ENCODE results near the gene GRIA4.
A peak's percentile ranks its signal among the peaks of the same experiment; 100 is the strongest.
"Not testable (repeated sequence)": the region's sequence is repeated elsewhere in the genome, so short reads cannot be mapped to it uniquely, and the experiment has no call there.

Gene GRIA4

DNA sequence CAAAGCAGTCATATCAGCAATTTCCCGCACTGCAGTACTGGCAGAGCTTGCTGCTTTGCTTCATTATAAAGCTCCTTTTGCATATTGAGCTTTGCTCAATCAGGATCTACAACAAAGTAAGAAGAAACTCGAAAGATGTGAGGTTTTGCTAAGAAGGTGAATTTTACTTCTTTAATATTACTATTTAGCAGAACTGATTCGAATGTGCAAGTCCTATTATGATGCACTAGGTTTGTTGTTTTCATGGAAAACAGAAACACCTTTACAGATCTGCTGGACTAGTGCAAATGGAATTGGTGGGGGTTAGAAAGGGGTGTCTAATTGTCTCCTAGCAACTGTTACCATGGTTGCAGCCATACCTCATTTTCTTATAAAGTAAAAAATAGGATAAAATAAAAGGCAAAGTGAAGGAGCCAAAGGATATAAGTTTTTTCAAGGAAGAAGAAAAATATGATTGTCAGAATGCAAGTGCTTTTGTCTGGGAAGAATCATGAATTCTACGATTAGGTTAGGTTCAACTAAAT lies 259.0 kb downstream of the GRIA4 start:
- no peak for TF ChIP-seq JUND (IDR thresholded peaks at IDR 0.05; ENCODE audit: low read depth)
- DNase-seq (ENCODE audit: low read depth in 1 of 2, low spot score in 1 of 2): no peak
- in situ Hi-C loops (cut with HindIII; ENCODE audit: low pct_unique_long_range_greater_than_20kb, low sequenced_read_pairs): no loop called here

DNA sequence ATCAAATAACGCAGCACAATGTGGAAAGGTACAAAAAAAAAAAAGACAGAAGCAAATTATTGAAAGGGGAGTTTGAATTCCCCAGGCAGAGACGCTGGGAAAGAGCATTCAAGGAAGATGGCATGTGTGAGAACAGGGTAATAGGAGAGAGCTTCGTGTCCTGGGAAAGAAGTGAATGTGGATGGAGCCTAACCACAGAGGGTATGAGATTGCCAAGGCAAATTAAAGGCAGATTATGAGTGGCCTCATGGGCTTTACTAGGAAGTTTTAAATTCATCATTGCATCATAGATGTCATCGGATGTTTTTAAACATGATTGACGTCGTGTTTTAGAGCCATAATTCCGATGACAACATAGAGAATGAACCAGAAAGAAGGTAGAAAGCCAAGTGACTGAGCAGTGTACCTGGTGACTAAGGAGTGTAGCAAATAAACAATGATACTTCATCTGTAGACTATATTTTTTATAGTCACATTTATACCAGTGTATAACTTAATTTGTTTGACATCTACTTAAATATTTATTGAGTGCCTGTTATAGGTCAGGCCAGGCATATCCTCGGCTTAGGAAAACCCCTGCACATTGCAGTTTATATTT lies 260.7 kb downstream of the GRIA4 start:
- in situ Hi-C loops (cut with HindIII; ENCODE audit: low pct_unique_long_range_greater_than_20kb, low sequenced_read_pairs): no loop called here
- TF ChIP-seq JUND (IDR thresholded peaks at IDR 0.05; ENCODE audit: low read depth): no peak
- DNase-seq (ENCODE audit: low read depth in 1 of 2, low spot score in 1 of 2): no peak

DNA sequence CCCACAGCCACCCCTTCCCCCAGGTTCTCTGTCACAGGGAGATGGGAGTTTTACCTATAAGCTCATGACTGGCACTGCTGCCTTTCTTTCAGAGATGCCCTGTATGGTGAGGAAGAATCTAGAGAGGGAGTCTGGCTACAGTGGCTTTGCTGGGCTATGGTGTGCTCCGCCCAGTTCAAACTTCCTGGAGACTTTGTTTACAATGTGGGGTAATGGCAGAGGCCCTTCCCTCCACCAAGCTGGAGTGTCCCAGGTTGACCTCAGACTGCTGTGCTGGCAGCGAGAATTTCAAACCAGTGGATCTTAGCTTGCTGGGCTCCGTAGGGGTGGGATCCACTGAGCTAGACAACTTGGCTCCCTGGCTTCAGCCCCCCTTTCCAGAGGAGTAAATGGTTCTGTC lies 268.6 kb downstream of the GRIA4 start:
- TF ChIP-seq JUND (IDR thresholded peaks at IDR 0.05; ENCODE audit: low read depth): no peak
- in situ Hi-C loops (cut with HindIII; ENCODE audit: low pct_unique_long_range_greater_than_20kb, low sequenced_read_pairs): no loop called here
- peak in 1 of 2 experiments; percentile 33 for DNase-seq (ENCODE audit: low read depth in 1 of 2, low spot score in 1 of 2)

DNA sequence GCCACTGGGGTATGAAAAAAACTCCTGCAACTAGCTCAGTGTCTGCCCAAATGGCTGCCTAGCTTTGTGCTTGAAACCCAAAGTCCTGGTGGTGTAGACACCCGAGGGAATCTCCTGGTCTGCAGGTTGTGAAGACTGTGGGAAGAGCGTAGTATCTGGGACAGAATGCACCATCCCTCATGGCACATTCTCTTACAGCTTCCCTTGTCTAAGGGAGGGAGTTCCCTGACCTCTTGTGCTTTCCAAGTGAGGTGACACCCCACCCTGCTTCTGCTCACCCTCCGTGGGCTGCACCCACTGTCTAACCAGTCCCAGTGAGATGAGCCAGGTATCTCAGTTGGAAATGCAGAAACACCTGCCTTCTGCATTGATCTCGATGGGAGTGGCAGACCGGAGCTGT lies 269.1 kb downstream of the GRIA4 start:
- in situ Hi-C loops (cut with HindIII; ENCODE audit: low pct_unique_long_range_greater_than_20kb, low sequenced_read_pairs); DNase-seq (ENCODE audit: low read depth in 1 of 2, low spot score in 1 of 2): not testable (repeated sequence)

DNA sequence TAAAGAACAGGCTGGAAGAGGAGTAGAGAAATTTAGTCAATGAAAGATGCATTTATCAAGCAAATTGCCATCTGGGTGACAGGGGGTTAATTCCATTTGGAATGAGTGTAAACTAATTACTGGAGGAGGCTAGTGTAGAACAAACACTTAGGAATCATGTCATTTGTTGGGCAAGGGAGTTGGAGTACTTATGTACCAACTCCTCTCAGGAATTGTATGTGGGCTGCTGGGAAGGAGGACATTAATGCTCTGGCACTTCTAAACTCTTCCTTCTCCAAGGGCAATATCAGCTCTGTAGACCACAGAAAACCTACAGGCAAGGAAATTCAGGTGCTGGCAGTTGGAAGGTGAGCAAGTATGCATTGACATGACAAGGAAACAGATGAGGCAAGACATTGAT lies 271.2 kb downstream of the GRIA4 start:
- DNase-seq (ENCODE audit: low read depth in 1 of 2, low spot score in 1 of 2): no peak
- in situ Hi-C loops (cut with HindIII; ENCODE audit: low pct_unique_long_range_greater_than_20kb, low sequenced_read_pairs): no loop called here
- no peak for TF ChIP-seq JUND (IDR thresholded peaks at IDR 0.05; ENCODE audit: low read depth)

DNA sequence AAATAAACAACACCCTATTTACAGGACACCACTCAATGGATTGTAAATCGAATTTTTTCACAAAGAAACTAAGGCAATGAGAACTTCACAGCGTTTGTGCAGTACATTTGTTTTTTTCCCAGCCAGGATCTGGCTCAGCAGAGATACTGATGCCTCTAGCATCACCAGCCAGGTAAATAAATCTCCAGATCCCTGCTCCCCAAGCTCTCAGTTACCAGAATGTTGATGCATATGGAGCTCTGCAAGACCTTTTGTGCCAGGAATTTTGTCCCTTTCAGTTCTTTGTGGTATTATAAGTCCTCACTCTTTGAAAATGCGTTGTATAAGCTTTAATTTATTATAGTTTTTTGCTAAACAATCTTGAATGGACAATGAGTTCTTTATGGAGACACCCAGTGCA lies 274.6 kb downstream of the GRIA4 start:
- TF ChIP-seq JUND (IDR thresholded peaks at IDR 0.05; ENCODE audit: low read depth): no peak
- in situ Hi-C loops (cut with HindIII; ENCODE audit: low pct_unique_long_range_greater_than_20kb, low sequenced_read_pairs): no loop called here
- no peak for DNase-seq (ENCODE audit: low read depth in 1 of 2, low spot score in 1 of 2)

DNA sequence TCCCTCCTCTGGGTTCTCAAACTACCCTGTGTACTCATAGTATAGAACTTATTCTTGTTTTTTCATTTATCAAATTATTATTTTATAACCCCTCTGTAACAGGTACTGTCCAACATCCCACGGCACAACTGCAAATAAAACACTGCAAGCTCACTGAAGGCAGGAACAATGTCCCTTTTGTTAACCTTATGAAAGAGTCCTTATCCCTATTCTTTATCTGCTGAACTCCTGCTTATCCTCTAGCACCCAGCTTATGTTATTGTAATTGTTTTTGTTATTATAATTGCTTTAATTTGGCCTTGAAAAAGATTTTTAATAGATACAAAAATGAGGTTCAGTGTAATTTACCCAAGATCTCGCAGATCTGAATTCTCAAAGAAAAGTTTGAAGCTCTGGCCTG lies 281.8 kb downstream of the GRIA4 start:
- no peak for DNase-seq (ENCODE audit: low read depth in 1 of 2, low spot score in 1 of 2)
- in situ Hi-C loops (cut with HindIII; ENCODE audit: low pct_unique_long_range_greater_than_20kb, low sequenced_read_pairs): no loop called here
- no peak for TF ChIP-seq JUND (IDR thresholded peaks at IDR 0.05; ENCODE audit: low read depth)

DNA sequence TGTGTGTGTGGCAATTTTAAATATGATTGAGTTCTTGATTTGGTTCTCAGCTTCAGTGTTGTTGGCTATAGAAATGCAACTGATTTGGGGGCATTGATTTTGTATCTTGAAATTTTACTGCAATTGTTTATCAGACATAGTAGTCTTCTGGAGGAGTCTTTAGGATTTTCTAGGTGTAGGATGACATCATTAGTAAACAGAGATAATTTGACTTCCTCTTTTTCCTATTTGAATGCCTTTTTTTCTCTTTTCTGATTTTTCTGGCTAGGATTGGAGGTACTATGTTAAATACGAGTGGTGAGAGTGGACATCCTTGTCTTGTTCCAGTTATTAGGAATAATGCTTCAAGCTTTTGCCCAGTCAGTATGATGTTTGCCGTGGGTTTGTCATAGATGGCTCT lies 287.3 kb downstream of the GRIA4 start:
- in situ Hi-C loops (cut with HindIII; ENCODE audit: low pct_unique_long_range_greater_than_20kb, low sequenced_read_pairs): no loop called here
- no peak for DNase-seq (ENCODE audit: low read depth in 1 of 2, low spot score in 1 of 2)
- no peak for TF ChIP-seq JUND (IDR thresholded peaks at IDR 0.05; ENCODE audit: low read depth)

DNA sequence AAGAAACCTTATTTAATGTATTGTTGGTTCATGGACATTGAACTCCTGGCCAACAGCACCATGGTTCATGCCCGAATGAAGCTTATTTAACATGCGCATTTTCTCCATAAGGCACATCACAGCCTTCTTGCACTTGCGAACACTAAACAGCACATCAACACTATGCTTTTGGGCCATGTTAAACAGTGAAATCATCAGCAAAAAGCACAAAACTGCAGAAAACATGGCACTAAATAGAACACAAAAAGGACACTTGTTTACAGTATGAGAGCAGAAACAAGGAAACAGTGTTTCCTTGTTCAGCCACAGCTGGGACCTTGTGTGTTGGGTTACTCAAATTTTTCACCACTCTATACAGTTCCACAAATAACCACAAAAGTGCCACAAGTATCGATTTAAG lies 289.9 kb downstream of the GRIA4 start:
- no peak for DNase-seq (ENCODE audit: low read depth in 1 of 2, low spot score in 1 of 2)
- no peak for TF ChIP-seq JUND (IDR thresholded peaks at IDR 0.05; ENCODE audit: low read depth)
- in situ Hi-C loops (cut with HindIII; ENCODE audit: low pct_unique_long_range_greater_than_20kb, low sequenced_read_pairs): no loop called here

DNA sequence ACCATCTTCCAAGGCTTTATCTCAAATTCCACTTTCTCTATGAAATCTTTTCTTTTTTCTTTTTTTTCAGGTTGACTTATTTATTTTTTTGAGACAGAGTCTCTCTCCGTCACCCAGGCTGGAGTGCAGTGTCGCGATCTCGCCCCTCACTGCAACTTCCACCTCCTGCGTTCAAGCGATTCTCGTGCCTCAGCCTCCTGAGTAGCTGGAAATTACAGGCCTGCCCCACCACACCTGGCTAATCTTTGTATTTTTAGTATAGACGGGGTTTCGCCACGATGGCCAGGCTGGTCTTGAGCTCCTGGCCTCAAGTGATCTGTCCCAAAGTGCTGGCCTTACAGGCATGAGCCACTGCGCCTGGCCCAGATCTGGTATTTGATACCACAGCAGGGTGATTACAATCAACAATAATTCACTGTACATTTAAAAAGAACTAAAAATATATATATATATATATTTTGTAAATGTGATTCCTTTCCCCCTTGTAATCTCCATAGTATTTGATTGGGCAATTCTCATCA lies 290.7 kb downstream of the GRIA4 start:
- no peak for DNase-seq (ENCODE audit: low read depth in 1 of 2, low spot score in 1 of 2)
- in situ Hi-C loops (cut with HindIII; ENCODE audit: low pct_unique_long_range_greater_than_20kb, low sequenced_read_pairs): no loop called here
- no peak for TF ChIP-seq JUND (IDR thresholded peaks at IDR 0.05; ENCODE audit: low read depth)

DNA sequence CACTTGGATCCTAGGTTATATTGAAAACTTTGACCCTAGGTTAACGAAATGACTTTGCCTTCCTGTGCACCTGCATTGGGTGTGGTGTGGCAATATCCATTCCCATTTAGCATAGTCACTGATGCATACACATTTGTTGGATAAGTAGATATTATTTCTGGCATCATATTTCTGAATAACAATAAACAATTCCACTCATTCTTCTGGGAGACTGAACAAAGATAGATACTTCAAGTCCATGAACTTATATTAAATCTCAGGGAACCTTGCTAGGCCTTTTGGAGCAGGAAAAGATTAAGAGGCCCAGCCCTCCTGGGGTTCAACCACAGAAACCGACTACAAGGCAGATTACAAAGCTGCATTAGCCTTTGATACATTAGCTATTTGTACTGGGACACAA lies 293.2 kb downstream of the GRIA4 start:
- in situ Hi-C loops (cut with HindIII; ENCODE audit: low pct_unique_long_range_greater_than_20kb, low sequenced_read_pairs): no loop called here
- no peak for TF ChIP-seq JUND (IDR thresholded peaks at IDR 0.05; ENCODE audit: low read depth)
- no peak for DNase-seq (ENCODE audit: low read depth in 1 of 2, low spot score in 1 of 2)

DNA sequence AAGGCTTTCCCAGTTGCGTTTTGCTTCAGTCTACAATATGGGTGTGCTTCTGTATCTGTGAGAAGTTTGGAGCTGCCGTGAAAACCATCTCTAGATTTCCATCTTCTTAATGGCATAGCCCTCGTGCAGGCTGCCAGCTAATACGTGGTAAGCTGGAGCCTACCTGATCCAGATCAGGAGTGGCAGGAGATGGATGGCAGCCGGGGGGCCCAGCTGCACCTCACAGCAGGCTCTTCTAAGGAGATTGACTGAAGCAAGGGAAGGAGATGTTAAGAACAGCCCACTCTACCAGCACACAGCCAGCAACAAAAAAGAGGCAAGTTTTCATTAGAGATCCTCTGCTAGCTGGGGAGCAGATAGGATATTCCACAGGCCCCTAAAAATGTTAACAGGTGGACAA lies 296.6 kb downstream of the GRIA4 start:
- TF ChIP-seq JUND (IDR thresholded peaks at IDR 0.05; ENCODE audit: low read depth): no peak
- in situ Hi-C loops (cut with HindIII; ENCODE audit: low pct_unique_long_range_greater_than_20kb, low sequenced_read_pairs): no loop called here
- DNase-seq (ENCODE audit: low read depth in 1 of 2, low spot score in 1 of 2): no peak

DNA sequence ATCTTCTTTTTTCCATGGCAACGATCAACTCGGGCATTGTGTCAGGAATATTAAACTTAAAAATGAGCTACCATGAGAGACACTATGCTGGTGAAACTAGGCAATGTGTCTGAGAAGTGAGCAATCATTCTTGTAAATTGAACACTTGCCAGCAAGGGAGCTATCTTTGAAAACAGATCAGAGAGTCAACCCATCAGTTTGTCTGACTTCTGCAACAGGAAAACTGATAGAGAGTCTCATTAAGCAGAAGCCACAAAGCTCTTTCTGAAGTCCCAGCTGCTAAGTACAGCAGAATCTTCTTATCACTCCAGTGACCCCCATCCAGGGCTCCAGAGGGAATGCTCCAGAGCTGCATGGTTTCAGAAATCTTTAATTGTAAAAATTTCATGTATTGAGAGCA lies 297.4 kb downstream of the GRIA4 start:
- no peak for TF ChIP-seq JUND (IDR thresholded peaks at IDR 0.05; ENCODE audit: low read depth)
- in situ Hi-C loops (cut with HindIII; ENCODE audit: low pct_unique_long_range_greater_than_20kb, low sequenced_read_pairs): no loop called here
- no peak for DNase-seq (ENCODE audit: low read depth in 1 of 2, low spot score in 1 of 2)

Data from T47D (cell line).